PFSK-1 (cell line): ENCODE data around the gene OR1F1.

Experiments
- FOXP2 ChIP-seq: optimal IDR thresholded peaks from 2 replicates; pipeline ENCODE3; 2011; ENCODE audit warnings: borderline replicate concordance, control low read depth, inconsistent platforms; ENCODE audit not compliant: insufficient read depth; ENCODE audit errors: extremely low read length, extremely low read depth
- POLR2AphosphoS5 ChIP-seq: IDR thresholded peaks from 2 replicates; pipeline ENCODE4 v1.6.1; 2012; ENCODE audit warnings: low read depth, mild to moderate bottlenecking, control low read depth, low read length, moderate library complexity
- SIN3A ChIP-seq: IDR thresholded peaks from 2 replicates; pipeline ENCODE4 v1.6.1; 2012; ENCODE audit warnings: mild to moderate bottlenecking, low read length, moderate library complexity, borderline replicate concordance; ENCODE audit not compliant: insufficient read depth
- TAF1 ChIP-seq: IDR thresholded peaks from 2 replicates; pipeline ENCODE4 v1.6.1; 2012; ENCODE audit warnings: low read length, control low read depth, borderline replicate concordance; ENCODE audit not compliant: insufficient read depth
- TF ChIP-seq, protein P1 (sequence below), 2 experiments: IDR thresholded peaks; 2 replicates each; pipeline versions ENCODE4 v1.6.1 to v1.8.0; 2011 to 2012; ENCODE audit warnings: low read depth in 2 of 2, low read length in 2 of 2, control low read depth in 1 of 2, inconsistent platforms in 1 of 2, mild to moderate bottlenecking in 1 of 2, moderate library complexity in 1 of 2; ENCODE audit not compliant: insufficient read depth in 1 of 2

Gene OR1F1

DNA sequence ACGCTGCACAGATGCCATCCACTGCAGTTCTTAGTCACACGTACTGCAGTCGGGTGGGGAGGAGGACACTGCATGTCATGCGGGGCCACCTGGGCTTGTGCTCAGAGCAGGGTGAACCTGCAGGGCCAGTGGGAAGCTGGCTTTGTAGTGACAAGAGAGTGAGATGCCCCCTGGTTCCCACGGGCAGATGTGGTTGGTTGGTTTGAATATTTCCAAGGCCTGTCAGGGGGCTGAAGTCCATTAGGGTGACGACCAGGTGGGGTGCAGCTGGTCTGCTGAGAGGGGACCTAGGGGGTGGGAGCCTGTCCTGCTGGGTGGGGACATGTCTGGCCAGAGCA is 38.8 kb upstream of the OR1F1 start:
- no peak for TF ChIP-seq FOXP2
- TF ChIP-seq POLR2AphosphoS5: no peak
- no peak for TF ChIP-seq SIN3A
- TF ChIP-seq TAF1: no peak

DNA sequence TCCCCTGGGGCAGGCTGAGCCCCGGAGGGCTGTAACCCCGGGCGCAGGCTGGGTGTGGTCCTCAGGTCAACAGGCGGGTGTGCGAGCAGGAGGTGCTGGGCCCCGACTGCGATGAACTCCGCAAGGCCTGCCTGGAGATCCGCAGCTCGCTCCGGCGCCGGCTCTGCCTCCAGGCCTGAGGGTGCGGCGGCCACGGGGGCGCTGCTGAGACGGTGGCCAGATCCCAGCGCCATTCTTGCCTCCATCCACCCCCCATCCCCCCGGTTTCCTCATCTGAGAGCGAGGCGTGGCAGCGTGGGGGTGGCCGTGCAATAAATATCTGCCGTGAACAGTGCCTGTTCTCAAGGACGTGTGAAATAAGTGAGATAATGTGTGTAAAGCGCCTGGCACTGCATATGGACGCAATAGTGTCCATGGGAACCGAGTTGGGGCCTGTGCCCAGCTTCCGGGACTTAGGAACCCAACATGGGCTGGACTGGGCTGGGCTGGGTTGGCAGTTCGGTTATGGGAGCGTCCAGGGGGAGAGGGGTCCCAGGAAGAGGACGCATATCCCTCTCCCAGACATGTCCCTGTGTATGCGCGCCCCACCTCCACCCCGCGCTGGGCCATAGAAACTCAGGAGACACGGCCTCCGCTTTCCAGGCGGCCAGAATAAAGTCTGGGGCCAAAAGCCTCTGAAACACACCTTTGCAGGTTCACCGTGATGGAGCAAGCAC is 38.2 kb upstream of the OR1F1 start:
- TF ChIP-seq, protein P1, sequence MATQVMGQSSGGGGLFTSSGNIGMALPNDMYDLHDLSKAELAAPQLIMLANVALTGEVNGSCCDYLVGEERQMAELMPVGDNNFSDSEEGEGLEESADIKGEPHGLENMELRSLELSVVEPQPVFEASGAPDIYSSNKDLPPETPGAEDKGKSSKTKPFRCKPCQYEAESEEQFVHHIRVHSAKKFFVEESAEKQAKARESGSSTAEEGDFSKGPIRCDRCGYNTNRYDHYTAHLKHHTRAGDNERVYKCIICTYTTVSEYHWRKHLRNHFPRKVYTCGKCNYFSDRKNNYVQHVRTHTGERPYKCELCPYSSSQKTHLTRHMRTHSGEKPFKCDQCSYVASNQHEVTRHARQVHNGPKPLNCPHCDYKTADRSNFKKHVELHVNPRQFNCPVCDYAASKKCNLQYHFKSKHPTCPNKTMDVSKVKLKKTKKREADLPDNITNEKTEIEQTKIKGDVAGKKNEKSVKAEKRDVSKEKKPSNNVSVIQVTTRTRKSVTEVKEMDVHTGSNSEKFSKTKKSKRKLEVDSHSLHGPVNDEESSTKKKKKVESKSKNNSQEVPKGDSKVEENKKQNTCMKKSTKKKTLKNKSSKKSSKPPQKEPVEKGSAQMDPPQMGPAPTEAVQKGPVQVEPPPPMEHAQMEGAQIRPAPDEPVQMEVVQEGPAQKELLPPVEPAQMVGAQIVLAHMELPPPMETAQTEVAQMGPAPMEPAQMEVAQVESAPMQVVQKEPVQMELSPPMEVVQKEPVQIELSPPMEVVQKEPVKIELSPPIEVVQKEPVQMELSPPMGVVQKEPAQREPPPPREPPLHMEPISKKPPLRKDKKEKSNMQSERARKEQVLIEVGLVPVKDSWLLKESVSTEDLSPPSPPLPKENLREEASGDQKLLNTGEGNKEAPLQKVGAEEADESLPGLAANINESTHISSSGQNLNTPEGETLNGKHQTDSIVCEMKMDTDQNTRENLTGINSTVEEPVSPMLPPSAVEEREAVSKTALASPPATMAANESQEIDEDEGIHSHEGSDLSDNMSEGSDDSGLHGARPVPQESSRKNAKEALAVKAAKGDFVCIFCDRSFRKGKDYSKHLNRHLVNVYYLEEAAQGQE (IDR thresholded peaks at IDR 0.05; ENCODE audit: insufficient read depth in 1 of 2, low read depth in 2 of 2, low read length in 2 of 2): no peak
- no peak for TF ChIP-seq FOXP2
- no peak for TF ChIP-seq SIN3A
- no peak for TF ChIP-seq TAF1
- TF ChIP-seq POLR2AphosphoS5: no peak

DNA sequence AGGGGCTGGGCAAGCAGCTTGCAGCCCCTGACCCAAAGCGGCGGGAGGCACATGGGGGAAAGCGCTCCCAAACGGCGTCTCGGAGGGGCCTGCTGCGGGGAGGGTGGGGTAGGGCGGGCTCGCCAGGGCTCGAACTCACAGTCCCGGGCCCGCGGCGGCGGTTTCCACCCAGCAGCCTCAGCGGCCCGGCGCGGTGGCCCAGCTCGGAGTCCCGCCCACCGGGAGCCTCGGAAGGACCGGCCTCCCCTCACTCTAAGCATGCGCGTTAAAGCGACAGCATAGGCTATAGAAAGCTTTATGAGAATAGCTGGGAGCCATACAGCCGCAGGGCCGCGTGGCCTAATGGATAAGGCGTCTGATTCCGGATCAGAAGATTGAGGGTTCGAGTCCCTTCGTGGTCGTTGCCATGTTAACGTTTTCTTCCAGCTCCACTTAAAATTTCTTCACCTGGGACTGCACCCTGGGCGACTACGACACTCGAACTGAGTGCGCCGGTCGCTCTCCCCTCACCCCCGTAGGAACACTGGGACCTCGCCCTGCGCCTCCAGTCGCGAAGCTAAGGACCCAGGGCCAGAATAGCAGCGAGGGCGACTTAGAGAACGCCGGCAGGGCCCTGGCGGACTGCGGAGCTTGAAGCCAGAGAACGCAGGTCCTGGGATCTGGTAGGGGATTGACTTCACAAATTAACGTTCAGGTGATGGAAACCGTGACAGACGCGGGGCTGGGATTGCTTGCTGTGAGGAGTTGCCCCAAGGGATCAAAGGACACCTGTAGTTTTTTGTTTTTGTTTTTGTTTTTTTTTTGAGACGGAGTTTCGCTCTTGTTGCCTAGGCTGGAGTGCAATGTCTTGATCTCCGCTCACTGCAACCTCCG is 37.4 kb upstream of the OR1F1 start:
- TF ChIP-seq FOXP2 (no peak), TAF1 (no peak), POLR2AphosphoS5 (no peak)

DNA sequence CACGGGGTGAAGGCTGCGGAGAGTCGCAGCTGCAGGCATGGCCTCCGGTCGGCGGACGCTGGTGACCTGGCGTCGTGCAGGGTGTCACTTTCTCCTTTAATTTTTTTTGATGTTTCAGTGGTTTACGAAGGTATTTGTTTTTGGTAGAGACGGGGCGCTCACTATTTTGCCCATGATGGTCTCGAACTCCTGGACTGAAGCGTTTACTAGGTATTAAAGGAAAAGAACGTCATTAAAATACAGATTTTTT is 36.1 kb upstream of the OR1F1 start:
- TF ChIP-seq TAF1: no peak
- TF ChIP-seq SIN3A: no peak
- TF ChIP-seq POLR2AphosphoS5: no peak
- TF ChIP-seq, protein P1 (IDR thresholded peaks at IDR 0.05; ENCODE audit: insufficient read depth in 1 of 2, low read depth in 2 of 2, low read length in 2 of 2): no peak
- no peak for TF ChIP-seq FOXP2

DNA sequence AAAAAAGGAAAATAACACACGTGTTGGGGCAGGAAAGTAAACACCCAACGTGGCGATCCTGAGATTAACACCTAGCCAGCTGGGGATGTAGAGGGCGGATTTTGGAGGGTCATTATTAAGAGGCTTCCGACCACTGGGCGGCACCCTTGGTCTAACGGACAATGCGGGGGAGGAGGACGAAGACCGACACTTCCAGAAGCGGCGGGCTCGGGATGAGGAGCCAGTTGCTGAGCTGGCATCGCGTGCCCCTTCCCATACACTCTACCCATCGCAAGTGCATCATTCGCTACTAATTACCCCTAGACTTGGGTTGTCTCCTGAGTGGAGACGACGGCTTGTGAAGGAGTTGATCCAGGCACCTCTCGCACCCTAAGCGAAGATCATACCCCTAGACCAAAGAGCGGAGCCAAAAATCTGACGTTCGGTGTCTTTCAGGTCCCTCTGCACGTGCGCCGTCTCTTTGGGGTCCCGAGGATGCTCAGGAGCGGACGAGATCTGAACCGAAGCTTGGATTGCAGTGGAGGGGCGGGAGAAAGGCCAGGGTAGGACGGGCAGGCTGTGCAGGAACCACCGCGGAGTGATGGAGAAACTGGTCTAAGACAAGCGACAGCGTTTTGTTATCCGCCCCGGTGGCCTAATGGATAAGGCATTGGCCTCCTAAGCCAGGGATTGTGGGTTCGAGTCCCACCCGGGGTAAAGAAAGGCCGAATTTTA is 35.6 kb upstream of the OR1F1 start:
- TF ChIP-seq FOXP2 (no peak), SIN3A (peak; percentile 70; the same call in 1 of the 2 replicates)

DNA sequence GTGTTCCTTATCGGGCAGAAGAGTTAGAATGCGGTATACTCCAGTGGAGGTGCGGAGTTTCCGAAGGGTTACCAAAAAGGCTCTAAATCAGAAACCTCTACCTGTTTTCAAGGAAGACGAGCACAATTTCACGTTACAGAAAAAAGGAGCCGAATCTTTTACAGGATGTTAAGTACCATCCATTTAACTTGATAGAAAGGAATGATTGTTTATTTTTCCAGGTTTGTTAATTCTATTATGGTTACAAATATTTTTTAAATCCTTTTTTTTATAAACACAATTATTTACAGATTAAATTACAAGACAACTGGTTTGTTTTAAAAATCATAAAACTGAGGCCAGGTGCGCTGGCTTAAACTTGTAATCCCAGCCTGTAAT is 35.0 kb upstream of the OR1F1 start:
- no peak for TF ChIP-seq POLR2AphosphoS5
- no peak for TF ChIP-seq SIN3A
- no peak for TF ChIP-seq FOXP2
- TF ChIP-seq, protein P1 (IDR thresholded peaks at IDR 0.05; ENCODE audit: insufficient read depth in 1 of 2, low read depth in 2 of 2, low read length in 2 of 2): no peak
- TF ChIP-seq TAF1: no peak
